ENCODE results near the gene TRAPPC13.

TRAPPC13 gene

GRCh38 chr5:65682148-65682547 is 57.3 kb downstream of the TRAPPC13 start:
- no peaks in the 10 kb centered on the region for H3K4me1 ChIP-seq (ENCODE audit: insufficient read depth, low read length)
- H3K4me3 ChIP-seq (ENCODE audit: low read depth in 1 of 2, low read length in 2 of 2) = no peak overlapping the region
- TF ChIP-seq, protein P1, sequence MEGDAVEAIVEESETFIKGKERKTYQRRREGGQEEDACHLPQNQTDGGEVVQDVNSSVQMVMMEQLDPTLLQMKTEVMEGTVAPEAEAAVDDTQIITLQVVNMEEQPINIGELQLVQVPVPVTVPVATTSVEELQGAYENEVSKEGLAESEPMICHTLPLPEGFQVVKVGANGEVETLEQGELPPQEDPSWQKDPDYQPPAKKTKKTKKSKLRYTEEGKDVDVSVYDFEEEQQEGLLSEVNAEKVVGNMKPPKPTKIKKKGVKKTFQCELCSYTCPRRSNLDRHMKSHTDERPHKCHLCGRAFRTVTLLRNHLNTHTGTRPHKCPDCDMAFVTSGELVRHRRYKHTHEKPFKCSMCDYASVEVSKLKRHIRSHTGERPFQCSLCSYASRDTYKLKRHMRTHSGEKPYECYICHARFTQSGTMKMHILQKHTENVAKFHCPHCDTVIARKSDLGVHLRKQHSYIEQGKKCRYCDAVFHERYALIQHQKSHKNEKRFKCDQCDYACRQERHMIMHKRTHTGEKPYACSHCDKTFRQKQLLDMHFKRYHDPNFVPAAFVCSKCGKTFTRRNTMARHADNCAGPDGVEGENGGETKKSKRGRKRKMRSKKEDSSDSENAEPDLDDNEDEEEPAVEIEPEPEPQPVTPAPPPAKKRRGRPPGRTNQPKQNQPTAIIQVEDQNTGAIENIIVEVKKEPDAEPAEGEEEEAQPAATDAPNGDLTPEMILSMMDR (IDR thresholded peaks at IDR 0.05; ENCODE audit: borderline replicate concordance, extremely low read depth, low read length, poor library complexity, severe bottlenecking) = no peak
- H2AFZ ChIP-seq (ENCODE audit: low read depth, low read length) = no peak overlapping the region
- DNase-seq (no peak), ATAC-seq (ENCODE audit: insufficient read depth, low read depth) (no peak)
- no peaks in the 10 kb centered on the region for H3K79me2 ChIP-seq (ENCODE audit: insufficient read depth, low read length)
- H3K4me2 ChIP-seq (ENCODE audit: insufficient read depth, low read length) = no peak overlapping the region
- H3K9ac ChIP-seq (ENCODE audit: low read depth, low read length) = no peak overlapping the region
- no peaks in the 10 kb centered on the region for H4K20me1 ChIP-seq (ENCODE audit: insufficient read depth, low read length)
- no peaks in the 10 kb centered on the region for H3K9me3 ChIP-seq (ENCODE audit: insufficient read depth, low read length, severe bottlenecking)
- no peak overlapping the region for H3K27ac ChIP-seq (ENCODE audit: low read length)
- peaks cover 21% of the 10 kb centered on the region; the same call in 1 of the 2 replicates for H3K36me3 ChIP-seq (ENCODE audit: insufficient read depth, low read length)
- no peaks in the 10 kb centered on the region for H3K27me3 ChIP-seq (ENCODE audit: insufficient read depth, low read length, poor library complexity)

DNA sequence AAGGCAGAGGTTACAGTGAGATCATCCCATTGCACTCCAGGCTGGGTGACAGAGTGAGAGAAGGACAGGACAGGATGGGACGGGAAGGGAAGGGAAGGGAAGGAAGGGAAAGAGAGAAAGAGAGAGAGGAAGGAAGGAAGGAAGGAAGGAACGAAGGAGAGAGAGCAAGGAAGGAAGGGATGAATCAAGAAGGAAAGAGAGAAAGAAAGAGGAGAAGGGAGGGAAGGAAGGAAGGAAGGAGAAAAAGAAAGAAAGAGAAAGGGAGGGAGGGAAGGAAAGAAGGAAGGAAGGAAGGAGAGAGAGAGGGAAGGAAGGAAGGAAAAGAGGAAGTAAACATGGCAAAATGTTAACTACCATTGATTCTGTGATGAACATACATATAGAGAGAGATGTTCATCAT is 68.3 kb downstream of the TRAPPC13 start:
- H3K9ac ChIP-seq (ENCODE audit: low read depth, low read length) = no peak overlapping the region
- H2AFZ ChIP-seq (ENCODE audit: low read depth, low read length) = no peak overlapping the region
- H3K27ac ChIP-seq (ENCODE audit: low read length) = no peak overlapping the region
- H3K4me2 ChIP-seq (ENCODE audit: insufficient read depth, low read length) = no peak overlapping the region
- no peaks in the 10 kb centered on the region for H3K27me3 ChIP-seq (ENCODE audit: insufficient read depth, low read length, poor library complexity)
- H3K9me3 ChIP-seq (ENCODE audit: insufficient read depth, low read length, severe bottlenecking) = no peaks in the 10 kb centered on the region
- TF ChIP-seq EZH2 (IDR thresholded peaks at IDR 0.05; ENCODE audit: borderline replicate concordance, low read depth, low read length, severe bottlenecking) = no peak
- TF ChIP-seq, protein P1 (IDR thresholded peaks at IDR 0.05; ENCODE audit: borderline replicate concordance, extremely low read depth, low read length, poor library complexity, severe bottlenecking) = no peak
- no peaks in the 10 kb centered on the region; the same call in 1 of the 2 replicates for H3K36me3 ChIP-seq (ENCODE audit: insufficient read depth, low read length)
- no peaks in the 10 kb centered on the region for H3K79me2 ChIP-seq (ENCODE audit: insufficient read depth, low read length)
- DNase-seq (no peak), ATAC-seq (ENCODE audit: insufficient read depth, low read depth) (no peak)
- no peaks in the 10 kb centered on the region for H4K20me1 ChIP-seq (ENCODE audit: insufficient read depth, low read length)
- H3K4me3 ChIP-seq (ENCODE audit: low read depth in 1 of 2, low read length in 2 of 2) = no peak overlapping the region
- H3K4me1 ChIP-seq (ENCODE audit: insufficient read depth, low read length) = no peaks in the 10 kb centered on the region

DNA sequence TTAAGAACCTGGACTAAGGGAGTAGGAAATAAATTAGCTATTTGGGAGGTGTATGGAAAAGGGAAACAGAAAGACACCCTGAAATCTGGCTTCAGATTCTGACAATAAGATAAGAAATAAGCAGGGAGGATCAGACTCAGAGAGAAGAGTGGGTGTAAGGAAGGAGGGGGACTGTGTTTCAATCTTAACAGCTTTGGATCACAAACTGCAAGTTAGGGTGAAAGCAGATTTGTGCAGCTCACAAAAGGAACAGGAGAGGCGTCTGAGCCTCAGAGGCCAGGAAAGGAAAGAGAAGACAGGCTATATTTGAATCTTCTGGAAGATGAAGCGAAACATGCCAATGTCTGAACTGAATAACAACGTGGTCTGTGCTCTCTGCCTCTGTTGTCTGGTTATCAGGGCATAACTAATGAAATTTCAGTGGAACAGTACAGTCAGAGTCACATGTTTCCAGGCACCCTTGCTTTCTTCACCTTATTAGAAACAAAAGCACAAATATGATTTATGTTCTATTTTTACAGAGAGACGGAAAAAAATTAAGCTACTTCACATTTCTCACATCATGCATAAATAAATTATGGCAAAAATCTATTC is 70.4 kb downstream of the TRAPPC13 start:
- Histone ChIP-seq H2AFZ (ENCODE audit: low read depth, low read length) (no peak overlapping the region), H3K9me3 (ENCODE audit: insufficient read depth, low read length, severe bottlenecking) (no peaks in the 10 kb centered on the region), H3K4me1 (ENCODE audit: insufficient read depth, low read length) (no peaks in the 10 kb centered on the region), H3K27me3 (ENCODE audit: insufficient read depth, low read length, poor library complexity) (no peaks in the 10 kb centered on the region), H3K27ac (ENCODE audit: low read length) (no peak overlapping the region), H3K36me3 (ENCODE audit: insufficient read depth, low read length) (no peaks in the 10 kb centered on the region; the same call in 1 of the 2 replicates), H3K4me3 (ENCODE audit: low read depth in 1 of 2, low read length in 2 of 2) (no peak overlapping the region), H4K20me1 (ENCODE audit: insufficient read depth, low read length) (no peaks in the 10 kb centered on the region), H3K4me2 (ENCODE audit: insufficient read depth, low read length) (no peak overlapping the region), H3K9ac (ENCODE audit: low read depth, low read length) (no peak overlapping the region), H3K79me2 (ENCODE audit: insufficient read depth, low read length) (no peaks in the 10 kb centered on the region)
- ATAC-seq (ENCODE audit: insufficient read depth, low read depth) (no peak), DNase-seq (no peak)
- no peak for TF ChIP-seq EZH2 (IDR thresholded peaks at IDR 0.05; ENCODE audit: borderline replicate concordance, low read depth, low read length, severe bottlenecking)
- TF ChIP-seq, protein P1 (IDR thresholded peaks at IDR 0.05; ENCODE audit: borderline replicate concordance, extremely low read depth, low read length, poor library complexity, severe bottlenecking) = no peak
